B cell (primary cell): Measurements from ENCODE around the gene CYP1A1. TPM values are rescaled to one million over a fixed set of nuclear protein-coding genes. Genes with fewer than 3 reads are reported as not detected.

ENCODE experiments used
- ATAC-seq: fragments of 200-7000 bp; cut with Tn5 transposase; one replicate; pipeline ENCODE4 v1.10.0; 2021; ENCODE audit warnings: low read depth, mild to moderate bottlenecking, moderate number of reproducible peaks, moderate library complexity
- CTCF ChIA-PET: fragments of 350-600 bp; sonication (Branson Sonifier 250); formaldehyde crosslinking; loops from one replicate; lab custom pipeline; 2021; ENCODE audit warnings: antibody characterized with exemption, inconsistent platforms; lab: Charles Lee
- POLR2A ChIA-PET: fragments of 350-600 bp; sonication (Branson Sonifier 250); formaldehyde crosslinking; loops from one replicate; lab custom pipeline; 2021; ENCODE audit warnings: antibody characterized with exemption; lab: Charles Lee
- DNase-seq: peaks from one replicate; pipeline ENCODE4 v3.0.0; 2013
- H2AFZ ChIP-seq: 2 replicates; pipeline ENCODE4 v1.6.1; 2012; ENCODE audit warnings: mild to moderate bottlenecking, low read depth, low read length; ENCODE audit not compliant: insufficient read depth, poor library complexity, severe bottlenecking
- H3K27ac ChIP-seq, 2 donors: 1 replicate in 1 of 2; 2 replicates in 1 of 2; pipeline ENCODE4 v1.5.1; 2012 to 2013; ENCODE audit warnings: low read length in 2 of 2, mild to moderate bottlenecking in 2 of 2, moderate library complexity in 1 of 2
- H3K27me3 ChIP-seq, 4 experiments: fragments of 200-600 bp in 1 of 4; sonication (generic) in 1 of 4; replicated peaks in 1 of 4; 1 replicate in 2 of 4; 2 replicates in 2 of 4; pipeline versions ENCODE4 v1.6.1 to v1.7.0; 2013 to 2016; ENCODE audit warnings: low read length in 3 of 4, mild to moderate bottlenecking in 2 of 4, mixed read lengths in 1 of 4, moderate library complexity in 1 of 4; ENCODE audit not compliant: insufficient read depth in 4 of 4, control insufficient read depth in 3 of 4; ENCODE audit errors: control extremely low read depth in 1 of 4
- H3K36me3 ChIP-seq, 2 experiments: replicated peaks in 1 of 2; 1 replicate in 1 of 2; 2 replicates in 1 of 2; pipeline versions ENCODE4 v1.6.1 to v1.7.1; 2013; ENCODE audit warnings: low read length in 1 of 2; ENCODE audit not compliant: insufficient read depth in 2 of 2, control insufficient read depth in 1 of 2; ENCODE audit errors: control extremely low read depth in 1 of 2, extremely low read depth in 1 of 2
- H3K4me1 ChIP-seq, 2 donors: fragments of 200-600 bp in 1 of 2; sonication (generic) in 1 of 2; 1 replicate in 1 of 2; 2 replicates in 1 of 2; pipeline versions ENCODE4 v1.5.1 to v1.6.1; 2013 to 2017; ENCODE audit warnings: low read length in 2 of 2; ENCODE audit not compliant: control insufficient read depth in 2 of 2, insufficient read depth in 2 of 2
- H3K4me2 ChIP-seq: replicated peaks from 2 replicates; pipeline ENCODE3; 2012; ENCODE audit warnings: mild to moderate bottlenecking, low read depth, low read length; ENCODE audit not compliant: poor library complexity, severe bottlenecking
- H3K4me3 ChIP-seq, 5 experiments: fragments of 200-600 bp in 1 of 5; sonication (generic) in 1 of 5; 1 replicate in 3 of 5; 2 replicates in 2 of 5; pipeline versions ENCODE4 v1.5.1 to v1.7.0; 2011 to 2016; ENCODE audit warnings: low read length in 4 of 5, mild to moderate bottlenecking in 4 of 5, low read depth in 2 of 5, control low read depth in 1 of 5, moderate library complexity in 1 of 5; ENCODE audit not compliant: insufficient read depth in 1 of 5; ENCODE audit errors: control extremely low read depth in 1 of 5, extremely low read depth in 1 of 5
- H3K79me2 ChIP-seq: fragments of 200-600 bp; sonication (generic); one replicate; pipeline ENCODE4 v1.6.0; 2016; ENCODE audit warnings: low read length; ENCODE audit not compliant: control insufficient read depth, insufficient read depth
- H3K9ac ChIP-seq: fragments of 200-600 bp; sonication (generic); 2 replicates; pipeline ENCODE4 v1.6.1; 2017; ENCODE audit warnings: mild to moderate bottlenecking, low read length, moderate library complexity
- H3K9me3 ChIP-seq, 3 donors: one replicate each; pipeline versions ENCODE4 v1.6.1 to v1.7.1; 2013; ENCODE audit warnings: low read length in 2 of 3; ENCODE audit not compliant: control insufficient read depth in 2 of 3, insufficient read depth in 1 of 3; ENCODE audit errors: control extremely low read depth in 1 of 3
- H4K20me1 ChIP-seq: 2 replicates; pipeline ENCODE4 v1.6.0; 2012; ENCODE audit warnings: mild to moderate bottlenecking, low read length; ENCODE audit not compliant: insufficient read depth, control insufficient read depth, poor library complexity, severe bottlenecking
- H3K27ac Mint-ChIP-seq: one replicate; pipeline ENCODE4 v1.8.0; 2021; ENCODE audit warnings: mixed read lengths
- H3K27me3 Mint-ChIP-seq: one replicate; pipeline ENCODE4 v1.8.0; 2021; ENCODE audit warnings: mixed read lengths
- H3K4me1 Mint-ChIP-seq: one replicate; pipeline ENCODE4 v1.8.0; 2021; ENCODE audit warnings: mixed read lengths
- H3K4me3 Mint-ChIP-seq: one replicate; pipeline ENCODE4 v1.8.0; 2021; ENCODE audit warnings: mixed read lengths
- H3K9me3 Mint-ChIP-seq: one replicate; pipeline ENCODE4 v1.8.0; 2022; ENCODE audit warnings: mixed read lengths; ENCODE audit not compliant: insufficient read depth
- WGBS: methylation state at CpG from one replicate; pipeline ENCODE4 v1.1.5; 2013; ENCODE audit warnings: missing lambda C conversion rate; ENCODE audit not compliant: insufficient coverage; 5-methylcytosine and 5-hydroxymethylcytosine counted together
- intact Hi-C: fragments of 100-400 bp; cut with micrococcal nuclease; formaldehyde crosslinking; loops from one replicate; pipeline ENCODE4 v1.10.0; 2022
- polyA minus RNA-seq: library from RNA; depleted of rRNA, polyadenylated mRNA; stranded (reverse); fragments of >200 nt; gene quantifications from 2 replicates; pipeline ENCODE4 v1.2.3, GENCODE V29; 2012
- polyA plus RNA-seq: library from polyadenylated mRNA; depleted of rRNA; stranded (reverse); fragments of >200 nt; gene quantifications from 2 replicates; pipeline ENCODE4 v1.2.3, GENCODE V29; 2012
- total RNA-seq, 2 donors: library from RNA; stranded (reverse); fragments of 120-200 nt in 1 of 2; gene quantifications; 1 replicate in 1 of 2; 2 replicates in 1 of 2; pipeline versions ENCODE4 v1.2.3 to v1.2.4, GENCODE V29; 2013 to 2022
- TF ChIP-seq, protein P1 (sequence below): fragments of 200-600 bp; IDR thresholded peaks from one replicate; pipeline ENCODE4 v1.8.0; 2022; ENCODE audit warnings: antibody characterized with exemption, mild to moderate bottlenecking

CYP1A1 gene, protein sequence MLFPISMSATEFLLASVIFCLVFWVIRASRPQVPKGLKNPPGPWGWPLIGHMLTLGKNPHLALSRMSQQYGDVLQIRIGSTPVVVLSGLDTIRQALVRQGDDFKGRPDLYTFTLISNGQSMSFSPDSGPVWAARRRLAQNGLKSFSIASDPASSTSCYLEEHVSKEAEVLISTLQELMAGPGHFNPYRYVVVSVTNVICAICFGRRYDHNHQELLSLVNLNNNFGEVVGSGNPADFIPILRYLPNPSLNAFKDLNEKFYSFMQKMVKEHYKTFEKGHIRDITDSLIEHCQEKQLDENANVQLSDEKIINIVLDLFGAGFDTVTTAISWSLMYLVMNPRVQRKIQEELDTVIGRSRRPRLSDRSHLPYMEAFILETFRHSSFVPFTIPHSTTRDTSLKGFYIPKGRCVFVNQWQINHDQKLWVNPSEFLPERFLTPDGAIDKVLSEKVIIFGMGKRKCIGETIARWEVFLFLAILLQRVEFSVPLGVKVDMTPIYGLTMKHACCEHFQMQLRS
- total RNA-seq (not detected in 2 replicates), polyA plus RNA-seq (0.24 and 0.25 TPM in 2 replicates), polyA minus RNA-seq (not detected in 2 replicates)
- total RNA-seq (2013) = not detected

DNA sequence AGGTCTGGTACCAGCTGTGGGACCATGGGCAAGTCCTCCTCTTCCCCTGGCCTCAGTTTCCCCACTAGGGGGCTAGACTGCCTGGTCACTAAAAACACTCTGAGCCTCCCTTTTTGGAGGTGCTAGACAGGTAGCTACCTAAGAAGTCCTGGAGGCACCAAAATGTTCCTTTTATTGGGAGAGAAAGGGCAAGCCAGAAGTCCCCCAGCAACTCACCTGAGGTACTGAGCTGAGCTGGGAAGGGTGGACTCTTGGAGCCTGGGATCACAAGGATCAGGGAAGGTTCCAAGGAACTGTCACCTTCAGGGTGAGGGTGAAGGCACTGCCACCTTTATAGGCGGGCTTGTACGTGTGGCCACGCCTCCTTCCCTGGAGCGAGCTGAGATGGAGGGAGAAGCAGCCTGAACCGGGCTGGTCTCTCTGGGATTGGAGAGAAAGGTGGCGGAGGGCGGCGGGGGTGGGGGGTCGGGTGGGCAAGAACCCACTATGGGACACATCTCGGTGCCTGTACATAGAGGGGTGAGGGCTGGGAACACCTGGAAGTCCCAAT, at the start of gene CYP1A1:
Gene CYP1A1, minus strand, starts transcription at position 304 of the 550 bp plus-strand sequence. CDS start 2,431 bp downstream, outside the sequence.
- peak within 1 kb of the TSS; percentile 98 for H3K4me2 ChIP-seq
- whole genome bisulfite sequencing = 0% methylated on average over 1 of the region's 10 CpGs
- Mint-ChIP-seq H3K9me3 (no peaks in the 10 kb centered on the region), H3K4me1 (peaks cover 15% of the 10 kb centered on the region), H3K4me3 (peak within 1 kb of the TSS; percentile 83), H3K27ac (no peak within 1 kb of the TSS), H3K27me3 (peaks cover 50% of the 10 kb centered on the region)
- H3K79me2 ChIP-seq = no peaks in the 10 kb centered on the region
- no peak within 1 kb of the TSS for H3K27ac ChIP-seq
- POLR2A ChIA-PET = interaction anchor here (0.6 kb wide), 1 partner anchor 51 kb away, joined by 4 read pairs; no protein-coding TSS in a partner anchor
- H3K4me3 ChIP-seq = peak within 1 kb of the TSS in 4 of 5 experiments; percentile 38 to 62 (median 56)
- TF ChIP-seq, protein P1, sequence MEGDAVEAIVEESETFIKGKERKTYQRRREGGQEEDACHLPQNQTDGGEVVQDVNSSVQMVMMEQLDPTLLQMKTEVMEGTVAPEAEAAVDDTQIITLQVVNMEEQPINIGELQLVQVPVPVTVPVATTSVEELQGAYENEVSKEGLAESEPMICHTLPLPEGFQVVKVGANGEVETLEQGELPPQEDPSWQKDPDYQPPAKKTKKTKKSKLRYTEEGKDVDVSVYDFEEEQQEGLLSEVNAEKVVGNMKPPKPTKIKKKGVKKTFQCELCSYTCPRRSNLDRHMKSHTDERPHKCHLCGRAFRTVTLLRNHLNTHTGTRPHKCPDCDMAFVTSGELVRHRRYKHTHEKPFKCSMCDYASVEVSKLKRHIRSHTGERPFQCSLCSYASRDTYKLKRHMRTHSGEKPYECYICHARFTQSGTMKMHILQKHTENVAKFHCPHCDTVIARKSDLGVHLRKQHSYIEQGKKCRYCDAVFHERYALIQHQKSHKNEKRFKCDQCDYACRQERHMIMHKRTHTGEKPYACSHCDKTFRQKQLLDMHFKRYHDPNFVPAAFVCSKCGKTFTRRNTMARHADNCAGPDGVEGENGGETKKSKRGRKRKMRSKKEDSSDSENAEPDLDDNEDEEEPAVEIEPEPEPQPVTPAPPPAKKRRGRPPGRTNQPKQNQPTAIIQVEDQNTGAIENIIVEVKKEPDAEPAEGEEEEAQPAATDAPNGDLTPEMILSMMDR = no peak
- no peak for ATAC-seq
- H3K9ac ChIP-seq = peak within 1 kb of the TSS; percentile 66
- no peaks in the 10 kb centered on the region for H4K20me1 ChIP-seq
- CTCF ChIA-PET = interaction anchor here (0.6 to 2.0 kb wide), 3 partner anchors 43 to 91 kb away, joined by 4 to 8 read pairs (median 4); no protein-coding TSS in a partner anchor
- intact Hi-C loops = loop anchor here (2.0 kb wide), 1 partner anchor 28 kb away; the partner anchor contains the start of gene EDC3
- no peaks in the 10 kb centered on the region for H3K36me3 ChIP-seq
- peak; percentile 21 for DNase-seq
- H3K4me1 ChIP-seq = peaks cover 14 to 16% of the 10 kb centered on the region in 2 donors
- H2AFZ ChIP-seq = peak within 1 kb of the TSS; percentile 82
- peaks cover 0 to 16% (median 0%) of the 10 kb centered on the region in 3 donors for H3K9me3 ChIP-seq
- H3K27me3 ChIP-seq = peaks cover 0 to 37% (median 21%) of the 10 kb centered on the region in 4 experiments
